PFSK-1 (cell line): ENCODE results near the gene KLHL7.

Experiments used
- POLR2AphosphoS5 ChIP-seq: IDR thresholded peaks from 2 replicates; pipeline ENCODE4 v1.6.1; 2012; ENCODE audit warnings: low read depth, mild to moderate bottlenecking, control low read depth, low read length, moderate library complexity
- SIN3A ChIP-seq: IDR thresholded peaks from 2 replicates; pipeline ENCODE4 v1.6.1; 2012; ENCODE audit warnings: mild to moderate bottlenecking, low read length, moderate library complexity, borderline replicate concordance; ENCODE audit not compliant: insufficient read depth
- TF ChIP-seq, protein P1 (sequence below), 2 experiments: IDR thresholded peaks; 2 replicates each; pipeline versions ENCODE4 v1.6.1 to v1.8.0; 2011 to 2012; ENCODE audit warnings: low read depth in 2 of 2, low read length in 2 of 2, control low read depth in 1 of 2, inconsistent platforms in 1 of 2, mild to moderate bottlenecking in 1 of 2, moderate library complexity in 1 of 2; ENCODE audit not compliant: insufficient read depth in 1 of 2

DNA sequence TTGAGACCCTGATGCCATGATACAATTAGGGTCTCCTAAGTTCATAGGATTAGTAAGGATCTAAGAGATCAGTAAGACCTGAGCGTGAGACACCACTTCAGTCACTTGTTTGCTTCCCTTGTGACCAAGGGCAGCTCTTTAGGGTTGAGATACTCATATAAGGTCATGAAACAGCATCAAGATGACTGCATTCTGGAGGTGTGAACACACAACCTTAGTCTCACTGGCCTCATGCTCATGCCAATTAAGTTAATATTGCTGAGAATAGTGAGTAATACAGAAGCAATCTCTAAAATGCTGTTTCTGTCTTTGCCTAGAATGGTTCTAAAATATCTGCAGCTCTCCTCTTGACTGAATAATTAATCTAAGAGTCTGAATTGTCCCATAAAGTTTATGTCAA, 39.6 kb upstream of the KLHL7 start:
- no peak for TF ChIP-seq SIN3A
- TF ChIP-seq, protein P1, sequence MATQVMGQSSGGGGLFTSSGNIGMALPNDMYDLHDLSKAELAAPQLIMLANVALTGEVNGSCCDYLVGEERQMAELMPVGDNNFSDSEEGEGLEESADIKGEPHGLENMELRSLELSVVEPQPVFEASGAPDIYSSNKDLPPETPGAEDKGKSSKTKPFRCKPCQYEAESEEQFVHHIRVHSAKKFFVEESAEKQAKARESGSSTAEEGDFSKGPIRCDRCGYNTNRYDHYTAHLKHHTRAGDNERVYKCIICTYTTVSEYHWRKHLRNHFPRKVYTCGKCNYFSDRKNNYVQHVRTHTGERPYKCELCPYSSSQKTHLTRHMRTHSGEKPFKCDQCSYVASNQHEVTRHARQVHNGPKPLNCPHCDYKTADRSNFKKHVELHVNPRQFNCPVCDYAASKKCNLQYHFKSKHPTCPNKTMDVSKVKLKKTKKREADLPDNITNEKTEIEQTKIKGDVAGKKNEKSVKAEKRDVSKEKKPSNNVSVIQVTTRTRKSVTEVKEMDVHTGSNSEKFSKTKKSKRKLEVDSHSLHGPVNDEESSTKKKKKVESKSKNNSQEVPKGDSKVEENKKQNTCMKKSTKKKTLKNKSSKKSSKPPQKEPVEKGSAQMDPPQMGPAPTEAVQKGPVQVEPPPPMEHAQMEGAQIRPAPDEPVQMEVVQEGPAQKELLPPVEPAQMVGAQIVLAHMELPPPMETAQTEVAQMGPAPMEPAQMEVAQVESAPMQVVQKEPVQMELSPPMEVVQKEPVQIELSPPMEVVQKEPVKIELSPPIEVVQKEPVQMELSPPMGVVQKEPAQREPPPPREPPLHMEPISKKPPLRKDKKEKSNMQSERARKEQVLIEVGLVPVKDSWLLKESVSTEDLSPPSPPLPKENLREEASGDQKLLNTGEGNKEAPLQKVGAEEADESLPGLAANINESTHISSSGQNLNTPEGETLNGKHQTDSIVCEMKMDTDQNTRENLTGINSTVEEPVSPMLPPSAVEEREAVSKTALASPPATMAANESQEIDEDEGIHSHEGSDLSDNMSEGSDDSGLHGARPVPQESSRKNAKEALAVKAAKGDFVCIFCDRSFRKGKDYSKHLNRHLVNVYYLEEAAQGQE (IDR thresholded peaks at IDR 0.05; ENCODE audit: insufficient read depth in 1 of 2, low read depth in 2 of 2, low read length in 2 of 2), result no peak
- TF ChIP-seq POLR2AphosphoS5, result no peak
